Measurements from ENCODE around the gene ERBB2. TPM values are rescaled to one million over a fixed set of nuclear protein-coding genes. Genes with fewer than 3 reads are reported as not detected.

ERBB2 gene
- total and polyA plus RNA-seq, 2 of the 13 experiments (the other 11 are each of a cell fraction or from before 2014, with no cell fraction given) = 57.7 to 64.1 TPM

DNA sequence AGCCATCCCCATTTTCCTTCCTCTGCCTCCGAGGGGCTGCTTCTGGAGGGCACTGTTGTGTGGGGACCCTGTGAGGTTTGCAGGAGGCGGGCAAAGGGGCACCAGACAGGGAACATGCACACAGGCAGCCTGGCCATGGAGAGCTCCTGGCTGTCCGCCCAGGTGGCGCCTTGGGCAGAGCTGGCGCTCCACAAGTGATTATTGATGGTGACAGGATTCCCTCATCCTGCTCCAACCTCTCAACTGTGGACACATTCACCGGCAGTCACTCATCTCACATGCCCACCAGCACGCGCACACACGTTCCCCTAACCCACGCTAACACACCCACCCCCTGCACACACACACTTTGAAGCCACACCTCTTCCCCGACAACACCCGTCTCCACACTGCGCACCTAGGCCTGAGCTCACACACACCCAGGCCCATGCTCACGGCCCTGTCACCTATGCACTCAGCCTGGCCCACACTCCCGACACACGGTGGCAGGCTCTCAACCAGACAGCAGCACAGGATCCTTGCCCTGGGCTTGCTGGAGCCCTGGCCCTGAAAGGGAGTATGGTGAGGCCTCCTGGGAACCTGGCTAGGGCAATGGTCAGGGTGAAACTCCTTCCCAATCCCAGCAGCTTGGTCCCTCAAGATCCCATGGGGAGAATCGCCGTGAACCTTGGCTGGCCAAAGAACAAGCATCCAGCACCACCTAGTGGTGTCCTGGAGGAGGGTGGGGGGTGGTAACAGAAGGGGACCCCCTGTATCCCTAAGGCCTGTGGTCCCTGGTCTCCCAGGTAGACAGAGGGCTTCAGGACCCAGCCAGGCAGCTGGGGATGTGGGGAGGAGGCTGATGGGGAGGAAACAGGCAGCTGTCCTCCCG, 28.0 kb upstream of the ERBB2 start (continued):
- TF ChIP-seq, protein P1, sequence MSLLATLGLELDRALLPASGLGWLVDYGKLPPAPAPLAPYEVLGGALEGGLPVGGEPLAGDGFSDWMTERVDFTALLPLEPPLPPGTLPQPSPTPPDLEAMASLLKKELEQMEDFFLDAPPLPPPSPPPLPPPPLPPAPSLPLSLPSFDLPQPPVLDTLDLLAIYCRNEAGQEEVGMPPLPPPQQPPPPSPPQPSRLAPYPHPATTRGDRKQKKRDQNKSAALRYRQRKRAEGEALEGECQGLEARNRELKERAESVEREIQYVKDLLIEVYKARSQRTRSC (CRISPR knock-in tag; IDR thresholded peaks at IDR 0.05; ENCODE audit: low read depth) = no peak
- TF ChIP-seq ZNF230 (CRISPR knock-in tag; IDR thresholded peaks at IDR 0.05) (0 out of 2 replicates have a peak, but pooled peaks have one; percentile 81), ZNF772 (CRISPR knock-in tag; IDR thresholded peaks at IDR 0.05) (peak; percentile 88; the same call in 1 of the 2 replicates), SALL2 (CRISPR knock-in tag; IDR thresholded peaks at IDR 0.05) (peak; percentile 52; the same call in 1 of the 2 replicates), IRF2 (CRISPR knock-in tag; IDR thresholded peaks at IDR 0.05) (peak; percentile 87), ZNF589 (CRISPR knock-in tag; conservative IDR thresholded peaks at IDR 0.05) (0 out of 2 replicates have a peak, but pooled peaks have one; percentile 25), ZNF34 (CRISPR knock-in tag; IDR thresholded peaks at IDR 0.05; ENCODE audit: borderline replicate concordance) (0 out of 2 replicates have a peak, but pooled peaks have one; percentile 49), PPARG (CRISPR knock-in tag; conservative IDR thresholded peaks at IDR 0.05) (no peak), MXD4 (CRISPR knock-in tag; IDR thresholded peaks at IDR 0.05) (peak; percentile 62; the same call in 1 of the 2 replicates), ATF7 (IDR thresholded peaks at IDR 0.05) (no peak), ATF7 (CRISPR knock-in tag; IDR thresholded peaks at IDR 0.05) (0 out of 2 replicates have a peak, but pooled peaks have one; percentile 13), BHLHE40 (IDR thresholded peaks at IDR 0.05; ENCODE audit: low read length) (no peak), SRSF9 (IDR thresholded peaks at IDR 0.05; ENCODE audit: borderline replicate concordance, insufficient read depth, low read depth, low read length, poor library complexity, severe bottlenecking) (no peak), ZNF598 (CRISPR knock-in tag; IDR thresholded peaks at IDR 0.05; ENCODE audit: borderline replicate concordance) (peak; percentile 85), HMGA1 (CRISPR knock-in tag; conservative IDR thresholded peaks at IDR 0.05) (no peak), ZSCAN31 (CRISPR knock-in tag; IDR thresholded peaks at IDR 0.05; ENCODE audit: low read depth) (peak; percentile 82; the same call in 1 of the 2 replicates)
- TF ChIP-seq, protein P2, sequence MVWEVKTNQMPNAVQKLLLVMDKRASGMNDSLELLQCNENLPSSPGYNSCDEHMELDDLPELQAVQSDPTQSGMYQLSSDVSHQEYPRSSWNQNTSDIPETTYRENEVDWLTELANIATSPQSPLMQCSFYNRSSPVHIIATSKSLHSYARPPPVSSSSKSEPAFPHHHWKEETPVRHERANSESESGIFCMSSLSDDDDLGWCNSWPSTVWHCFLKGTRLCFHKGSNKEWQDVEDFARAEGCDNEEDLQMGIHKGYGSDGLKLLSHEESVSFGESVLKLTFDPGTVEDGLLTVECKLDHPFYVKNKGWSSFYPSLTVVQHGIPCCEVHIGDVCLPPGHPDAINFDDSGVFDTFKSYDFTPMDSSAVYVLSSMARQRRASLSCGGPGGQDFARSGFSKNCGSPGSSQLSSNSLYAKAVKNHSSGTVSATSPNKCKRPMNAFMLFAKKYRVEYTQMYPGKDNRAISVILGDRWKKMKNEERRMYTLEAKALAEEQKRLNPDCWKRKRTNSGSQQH (CRISPR knock-in tag; IDR thresholded peaks at IDR 0.05; ENCODE audit: low read depth) = peak; percentile 95
- TF ChIP-seq, protein P3, sequence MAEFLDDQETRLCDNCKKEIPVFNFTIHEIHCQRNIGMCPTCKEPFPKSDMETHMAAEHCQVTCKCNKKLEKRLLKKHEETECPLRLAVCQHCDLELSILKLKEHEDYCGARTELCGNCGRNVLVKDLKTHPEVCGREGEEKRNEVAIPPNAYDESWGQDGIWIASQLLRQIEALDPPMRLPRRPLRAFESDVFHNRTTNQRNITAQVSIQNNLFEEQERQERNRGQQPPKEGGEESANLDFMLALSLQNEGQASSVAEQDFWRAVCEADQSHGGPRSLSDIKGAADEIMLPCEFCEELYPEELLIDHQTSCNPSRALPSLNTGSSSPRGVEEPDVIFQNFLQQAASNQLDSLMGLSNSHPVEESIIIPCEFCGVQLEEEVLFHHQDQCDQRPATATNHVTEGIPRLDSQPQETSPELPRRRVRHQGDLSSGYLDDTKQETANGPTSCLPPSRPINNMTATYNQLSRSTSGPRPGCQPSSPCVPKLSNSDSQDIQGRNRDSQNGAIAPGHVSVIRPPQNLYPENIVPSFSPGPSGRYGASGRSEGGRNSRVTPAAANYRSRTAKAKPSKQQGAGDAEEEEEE (CRISPR knock-in tag; IDR thresholded peaks at IDR 0.05; ENCODE audit: borderline replicate concordance) = peak; percentile 91
- TF ChIP-seq, protein P4, sequence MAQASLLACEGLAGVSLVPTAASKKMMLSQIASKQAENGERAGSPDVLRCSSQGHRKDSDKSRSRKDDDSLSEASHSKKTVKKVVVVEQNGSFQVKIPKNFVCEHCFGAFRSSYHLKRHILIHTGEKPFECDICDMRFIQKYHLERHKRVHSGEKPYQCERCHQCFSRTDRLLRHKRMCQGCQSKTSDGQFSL (CRISPR knock-in tag; IDR thresholded peaks at IDR 0.05) = peak; percentile 99
- TF ChIP-seq, protein P5, sequence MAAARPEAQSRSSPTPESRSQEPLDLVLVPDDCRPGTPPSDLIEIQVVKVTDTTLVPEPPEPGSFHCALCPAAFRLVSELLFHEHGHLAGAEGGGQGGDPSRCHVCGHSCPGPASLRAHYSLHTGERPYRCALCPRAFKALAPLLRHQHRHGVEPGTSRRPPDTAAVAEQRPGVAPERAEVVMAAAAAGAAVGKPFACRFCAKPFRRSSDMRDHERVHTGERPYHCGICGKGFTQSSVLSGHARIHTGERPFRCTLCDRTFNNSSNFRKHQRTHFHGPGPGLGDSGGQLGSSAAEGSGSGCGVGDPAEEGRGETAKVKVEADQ (CRISPR knock-in tag; IDR thresholded peaks at IDR 0.05; ENCODE audit: borderline replicate concordance) = peak; percentile 88; the same call in 1 of the 2 replicates
- TF ChIP-seq, protein P6, sequence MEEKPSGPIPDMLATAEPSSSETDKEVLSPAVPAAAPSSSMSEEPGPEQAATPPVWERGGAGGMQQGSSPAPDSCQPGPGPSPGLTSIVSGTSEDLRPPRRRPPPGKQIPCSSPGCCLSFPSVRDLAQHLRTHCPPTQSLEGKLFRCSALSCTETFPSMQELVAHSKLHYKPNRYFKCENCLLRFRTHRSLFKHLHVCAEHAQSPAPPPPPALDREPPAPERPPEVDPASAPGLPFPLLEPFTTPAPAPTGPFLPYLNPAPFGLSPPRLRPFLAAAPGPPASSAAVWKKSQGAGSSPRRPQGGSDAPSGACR (CRISPR knock-in tag; IDR thresholded peaks at IDR 0.05) = peak; percentile 65; the same call in 1 of the 2 replicates
